HG03280 (cell line): ENCODE measurements around the gene ASIP.

Experiments used
- ATAC-seq: cut with Tn5 transposase; IDR thresholded peaks from one replicate; pipeline ENCODE4 v1.9.1; 2021; ENCODE audit warnings: mild to moderate bottlenecking, moderate library complexity; ENCODE audit not compliant: unreplicated experiment

ASIP gene

DNA sequence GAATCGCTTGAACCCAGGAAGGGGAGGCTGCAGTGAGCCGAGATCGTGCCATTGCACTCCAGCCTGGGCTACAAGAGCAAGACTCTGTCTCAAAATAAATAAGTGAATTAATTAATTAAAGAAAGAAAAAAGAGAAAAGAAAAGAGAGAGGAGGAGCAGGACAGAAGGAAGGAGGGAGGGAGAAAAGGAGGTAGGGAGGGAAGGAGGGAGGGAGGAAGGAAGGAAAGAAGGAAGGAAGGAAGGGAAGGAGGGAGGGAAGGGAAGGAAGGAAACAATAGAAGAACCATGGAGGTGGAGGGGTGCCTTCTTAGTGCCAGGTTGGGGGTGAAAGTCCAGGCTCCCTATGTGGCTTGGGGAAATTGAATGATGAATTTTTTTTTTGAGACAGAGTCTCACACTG, 68.5 kb downstream of the ASIP start:
- no peak for ATAC-seq

DNA sequence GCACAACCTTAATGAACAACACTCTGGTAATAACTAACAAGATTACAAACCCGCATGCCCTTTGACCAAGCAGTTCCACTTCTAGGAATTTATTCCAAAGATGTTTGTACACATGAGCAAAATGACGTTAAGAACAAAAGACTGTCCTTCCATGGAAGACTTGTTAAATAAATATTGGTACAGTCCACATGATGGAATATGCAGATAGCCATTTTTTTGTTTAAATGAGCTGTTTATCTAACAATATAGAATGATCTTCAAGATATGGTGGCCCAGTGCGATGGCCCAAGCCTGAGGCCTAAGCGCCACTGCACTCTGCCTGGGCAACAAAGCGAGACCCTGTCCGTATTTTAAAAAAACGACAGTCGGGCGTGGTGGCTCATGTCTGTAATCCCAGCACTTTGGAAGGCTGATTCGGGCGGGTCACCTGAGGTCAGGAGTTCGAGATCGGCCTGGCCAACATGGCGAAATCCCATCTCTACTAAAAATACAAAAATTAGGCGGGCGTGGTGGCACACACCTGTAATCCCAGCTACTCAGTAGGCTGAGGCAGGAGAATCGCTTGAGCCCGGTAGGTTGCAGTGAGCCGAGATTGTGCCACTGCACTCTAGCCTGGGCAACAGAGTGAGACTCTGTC, 69.4 kb downstream of the ASIP start:
- no peak for ATAC-seq

DNA sequence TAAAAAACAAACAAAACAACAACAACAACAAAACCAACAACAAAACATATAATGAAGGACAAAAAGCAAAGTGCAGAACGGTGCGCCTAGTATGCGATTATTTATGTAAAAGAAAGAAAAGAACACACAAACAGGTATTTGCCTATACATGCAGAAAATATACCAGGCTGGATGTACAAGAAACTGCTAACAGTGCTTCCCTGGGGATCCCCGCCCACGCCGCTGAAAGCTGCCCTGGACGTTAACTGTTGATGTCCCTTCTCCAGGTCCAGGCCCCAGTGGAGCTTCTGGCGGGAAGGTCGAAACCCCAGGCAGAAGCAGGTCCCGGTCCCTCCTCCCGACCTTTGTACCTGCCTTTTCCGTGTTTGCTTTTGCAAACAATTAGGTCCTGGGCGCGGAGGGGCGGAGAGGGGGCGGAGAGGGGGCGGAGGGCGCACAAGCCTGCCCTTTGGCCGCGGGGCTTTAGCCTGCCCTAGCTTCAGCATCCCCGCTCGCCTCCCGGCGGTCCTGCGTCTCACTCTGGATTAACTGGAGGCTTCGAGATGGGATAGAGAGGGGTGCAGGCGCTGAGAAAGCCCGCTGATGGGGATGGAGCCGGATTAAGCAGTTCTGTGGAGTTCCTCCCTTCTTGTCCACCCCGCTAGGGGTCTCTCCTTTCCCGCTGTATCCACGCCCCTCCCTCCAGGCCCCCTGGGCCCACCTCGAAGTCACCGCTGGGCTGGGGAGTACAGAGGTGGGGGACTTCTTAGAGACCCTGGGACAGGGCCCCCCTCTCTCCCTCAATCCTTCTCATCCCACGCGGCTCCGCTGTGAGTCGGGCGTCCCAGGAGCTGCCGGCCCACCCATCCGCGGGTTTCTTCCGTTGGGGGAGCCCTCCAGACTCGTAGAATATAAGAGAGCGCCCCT, 70.1 kb downstream of the ASIP start:
- ATAC-seq, result no peak

DNA sequence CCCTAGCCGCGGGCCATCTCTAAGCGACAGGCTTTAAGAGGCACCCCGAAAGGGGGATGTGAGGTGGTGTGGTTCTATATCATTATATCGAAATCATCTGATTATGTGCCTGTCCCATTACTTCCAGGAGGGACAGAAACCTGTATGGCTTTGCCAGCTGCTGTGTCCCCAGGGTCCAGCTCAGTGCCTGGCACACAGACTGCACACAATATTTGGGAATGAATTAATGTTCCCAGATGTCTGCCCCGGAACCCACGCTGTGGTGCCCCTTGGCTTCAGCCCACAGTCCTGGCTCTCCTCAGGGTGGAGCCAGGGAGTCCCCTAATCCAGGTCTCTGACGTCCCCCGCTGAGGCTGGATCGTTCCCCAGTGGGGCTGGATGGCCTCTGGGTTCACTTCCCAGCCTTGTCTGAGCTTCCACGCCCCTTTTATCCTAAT, 70.8 kb downstream of the ASIP start:
- ATAC-seq, result no peak

DNA sequence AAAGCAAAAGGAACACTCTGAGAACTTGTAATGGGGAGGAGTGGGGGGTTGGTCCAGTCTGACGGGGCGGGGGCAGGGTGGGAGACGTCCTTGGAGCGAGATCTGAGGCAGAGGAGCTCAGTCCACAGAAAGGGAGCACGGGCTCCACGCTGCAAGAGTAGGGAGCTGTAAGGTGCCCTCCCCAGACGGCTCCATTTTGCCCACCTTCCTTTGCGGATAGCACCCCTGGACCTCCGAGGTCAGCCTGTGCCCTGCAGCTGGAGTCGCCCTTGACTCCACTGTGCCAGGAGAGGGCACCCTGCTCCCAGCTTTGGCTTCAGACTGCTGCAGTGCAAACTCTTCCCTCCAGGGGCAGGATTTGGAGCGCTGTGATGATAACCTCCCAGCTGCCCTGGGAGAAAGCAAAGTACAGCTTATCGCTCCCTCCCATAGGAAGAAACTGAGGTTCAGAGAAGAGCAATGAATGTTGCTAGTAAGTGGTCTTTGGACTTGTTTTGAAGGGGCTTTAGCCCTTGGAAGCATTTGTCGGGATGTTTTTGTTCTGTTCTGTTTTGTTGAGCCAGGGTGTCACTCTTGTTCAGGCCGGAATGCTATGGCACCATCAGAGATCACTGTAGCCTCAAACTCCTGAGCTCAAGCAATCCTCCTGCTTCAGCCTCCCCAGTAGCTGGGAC, 71.5 kb downstream of the ASIP start:
- ATAC-seq, result peak; percentile 95

DNA sequence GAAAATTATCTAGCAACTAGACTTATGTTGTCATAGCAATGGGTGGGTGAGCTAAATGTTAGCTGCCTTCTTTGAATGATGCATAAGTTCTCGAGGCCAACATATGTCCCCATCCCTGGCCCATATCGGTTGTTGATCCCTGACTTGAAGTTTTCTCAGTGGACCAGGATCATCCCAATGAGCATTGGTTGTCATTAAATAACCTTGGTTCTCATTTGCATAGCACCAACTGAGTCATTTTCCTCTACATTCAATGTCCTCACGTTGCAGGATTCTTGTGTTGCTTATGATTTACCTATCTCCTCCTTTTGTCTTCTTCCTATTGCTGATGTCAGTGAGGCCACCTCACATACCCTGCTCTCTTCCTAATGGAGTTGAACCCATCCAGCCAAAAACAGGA, 74.0 kb downstream of the ASIP start:
- ATAC-seq, result no peak

DNA sequence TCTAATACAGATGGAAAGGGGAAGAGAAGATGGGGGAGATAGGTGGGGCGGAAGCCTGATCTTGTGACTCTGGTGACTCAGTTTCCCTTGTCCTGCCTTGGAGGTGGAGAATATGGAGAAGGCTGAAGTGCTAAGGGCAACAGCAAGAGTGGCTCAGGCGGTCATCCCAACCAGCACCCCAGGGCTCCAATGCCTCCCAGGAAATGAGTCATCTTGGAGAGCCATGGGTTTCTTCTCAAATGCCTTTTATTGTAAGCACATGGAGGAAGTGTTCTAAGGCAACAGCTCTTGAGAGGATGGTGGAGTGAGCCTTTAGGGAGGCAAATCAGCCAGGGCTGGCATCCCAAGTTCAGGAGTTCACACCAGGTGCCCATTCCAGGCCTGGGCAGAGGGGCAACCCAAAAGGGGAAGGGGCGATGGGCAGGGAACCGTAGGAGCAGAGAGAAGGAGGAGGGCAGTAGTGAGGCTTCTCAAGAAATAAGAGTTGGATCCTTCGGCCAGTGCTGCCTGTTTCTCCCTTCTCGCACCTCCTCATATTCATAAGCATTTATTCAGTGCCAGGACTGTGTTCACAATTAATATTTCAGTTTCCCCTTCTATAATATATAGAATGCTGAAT, 75.1 kb downstream of the ASIP start:
- ATAC-seq, result no peak
